Upper lobe of right lung (tissue), 1 donor: Measurements from ENCODE around the gene ENHO. TPM values are rescaled to one million over a fixed set of nuclear protein-coding genes. Genes with fewer than 3 reads are reported as not detected.
A peak's percentile ranks its signal among the peaks of the same experiment; 100 is the strongest.

Experiments
- ATAC-seq: fragments of 200-7000 bp; cut with Tn5 transposase; one replicate; pipeline ENCODE4 v1.9.1; 2020; ENCODE audit warnings: mild to moderate bottlenecking, moderate library complexity
- DNase-seq: peaks from one replicate; pipeline ENCODE4 v3.0.0-alpha.2; 2020
- H3K27ac ChIP-seq: fragments of 200-600 bp; one replicate; pipeline ENCODE4 v1.8.0; 2022
- H3K27me3 ChIP-seq: fragments of 200-600 bp; one replicate; pipeline ENCODE4 v1.8.0; 2022; ENCODE audit warnings: mild to moderate bottlenecking
- H3K36me3 ChIP-seq: fragments of 200-600 bp; one replicate; pipeline ENCODE4 v1.8.0; 2022
- H3K4me1 ChIP-seq: fragments of 200-600 bp; one replicate; pipeline ENCODE4 v1.8.0; 2022
- H3K4me3 ChIP-seq: fragments of 200-600 bp; one replicate; pipeline ENCODE4 v1.8.0; 2022; ENCODE audit warnings: mild to moderate bottlenecking
- H3K9me3 ChIP-seq: fragments of 200-600 bp; one replicate; pipeline ENCODE4 v1.8.0; 2022
- intact Hi-C: fragments of 100-400 bp; cut with DNase I; formaldehyde crosslinking; loops from one replicate; pipeline ENCODE4 v1.11.0; 2022
- total RNA-seq: library from RNA; stranded (reverse); fragmentation: NEBNext Ultra II Directional; extraction: Animal tissue kit (Norgen Biotek cat#: 25700); gene quantifications from one replicate; pipeline ENCODE4 v1.2.1, GENCODE V29; 2021
- TF ChIP-seq, protein P1 (sequence below): fragments of 200-600 bp; IDR thresholded peaks from one replicate; pipeline ENCODE4 v1.8.0; 2022; ENCODE audit warnings: antibody characterized with exemption
- donor health status: DM: no; HTN: yes; CAD: no; lungs with severe emphysema.

The ENHO gene
- total RNA-seq, 1 donor from 2014 or later, result 0.61 TPM

DNA sequence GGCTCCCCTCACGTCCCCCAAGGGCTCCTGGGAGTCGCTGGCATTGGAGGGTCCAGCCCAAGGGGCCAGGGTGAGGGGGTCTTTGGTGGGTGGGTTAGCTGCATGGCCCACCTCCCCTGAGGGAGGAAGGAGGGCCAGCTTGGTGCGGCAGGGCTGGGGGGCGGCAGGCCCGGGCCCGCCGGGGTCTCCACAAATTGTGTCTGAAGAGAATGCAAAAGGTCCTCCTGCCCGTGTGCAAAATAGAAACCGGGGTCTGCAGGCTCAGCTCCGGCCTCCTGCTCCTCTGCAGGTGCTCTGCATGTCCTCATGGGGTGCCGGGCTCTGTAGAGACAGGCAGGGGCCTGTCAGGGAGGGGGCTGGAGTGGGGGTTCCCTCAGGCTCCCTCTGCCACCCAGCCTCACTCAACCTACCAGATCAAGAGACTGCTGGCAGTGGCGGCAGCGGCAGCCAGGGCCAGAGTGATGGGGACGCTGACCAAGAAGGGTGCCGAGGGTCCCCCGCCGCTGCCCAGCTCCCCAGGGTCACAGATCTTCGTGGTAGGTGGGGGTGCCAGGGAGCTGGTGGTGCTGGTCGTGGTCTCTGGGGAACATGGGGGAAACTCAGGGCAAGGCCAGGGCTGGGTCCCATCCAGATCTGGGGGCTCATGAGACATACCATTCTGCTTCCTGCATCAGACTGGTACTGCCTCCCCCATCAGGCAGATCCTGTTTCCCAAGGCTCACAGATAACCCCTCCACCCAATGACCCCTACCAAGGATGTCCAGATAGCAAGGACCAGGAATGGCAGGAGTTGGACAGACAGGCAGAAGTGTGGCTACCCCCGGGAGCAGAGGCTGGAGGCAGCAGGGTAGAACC, 29.2 kb upstream of the ENHO start:
- intact Hi-C loops, result no loop called here
- DNase-seq, result peak; percentile 61

GRCh38 chr9:34550681-34551270, 28.0 kb upstream of the ENHO start:
- Histone ChIP-seq H3K4me1 (no peaks in the 10 kb centered on the region), H3K9me3 (no peaks in the 10 kb centered on the region), H3K27ac (no peak overlapping the region), H3K4me3 (no peak overlapping the region), H3K27me3 (no peaks in the 10 kb centered on the region), H3K36me3 (no peaks in the 10 kb centered on the region)
- ATAC-seq (no peak), DNase-seq (peak; percentile 40)
- intact Hi-C loops, result no loop called here
- TF ChIP-seq, protein P1, sequence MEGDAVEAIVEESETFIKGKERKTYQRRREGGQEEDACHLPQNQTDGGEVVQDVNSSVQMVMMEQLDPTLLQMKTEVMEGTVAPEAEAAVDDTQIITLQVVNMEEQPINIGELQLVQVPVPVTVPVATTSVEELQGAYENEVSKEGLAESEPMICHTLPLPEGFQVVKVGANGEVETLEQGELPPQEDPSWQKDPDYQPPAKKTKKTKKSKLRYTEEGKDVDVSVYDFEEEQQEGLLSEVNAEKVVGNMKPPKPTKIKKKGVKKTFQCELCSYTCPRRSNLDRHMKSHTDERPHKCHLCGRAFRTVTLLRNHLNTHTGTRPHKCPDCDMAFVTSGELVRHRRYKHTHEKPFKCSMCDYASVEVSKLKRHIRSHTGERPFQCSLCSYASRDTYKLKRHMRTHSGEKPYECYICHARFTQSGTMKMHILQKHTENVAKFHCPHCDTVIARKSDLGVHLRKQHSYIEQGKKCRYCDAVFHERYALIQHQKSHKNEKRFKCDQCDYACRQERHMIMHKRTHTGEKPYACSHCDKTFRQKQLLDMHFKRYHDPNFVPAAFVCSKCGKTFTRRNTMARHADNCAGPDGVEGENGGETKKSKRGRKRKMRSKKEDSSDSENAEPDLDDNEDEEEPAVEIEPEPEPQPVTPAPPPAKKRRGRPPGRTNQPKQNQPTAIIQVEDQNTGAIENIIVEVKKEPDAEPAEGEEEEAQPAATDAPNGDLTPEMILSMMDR, result no peak

More for the DNA sequence above, 29.2 kb upstream of the ENHO start:
- H3K36me3 ChIP-seq, result no peaks in the 10 kb centered on the region
- no peaks in the 10 kb centered on the region for H3K9me3 ChIP-seq
- no peak for ATAC-seq
- H3K27me3 ChIP-seq, result no peaks in the 10 kb centered on the region
- H3K4me3 ChIP-seq, result no peak overlapping the region
- no peak overlapping the region for H3K27ac ChIP-seq
- TF ChIP-seq, protein P1, result no peak
- no peaks in the 10 kb centered on the region for H3K4me1 ChIP-seq

DNA sequence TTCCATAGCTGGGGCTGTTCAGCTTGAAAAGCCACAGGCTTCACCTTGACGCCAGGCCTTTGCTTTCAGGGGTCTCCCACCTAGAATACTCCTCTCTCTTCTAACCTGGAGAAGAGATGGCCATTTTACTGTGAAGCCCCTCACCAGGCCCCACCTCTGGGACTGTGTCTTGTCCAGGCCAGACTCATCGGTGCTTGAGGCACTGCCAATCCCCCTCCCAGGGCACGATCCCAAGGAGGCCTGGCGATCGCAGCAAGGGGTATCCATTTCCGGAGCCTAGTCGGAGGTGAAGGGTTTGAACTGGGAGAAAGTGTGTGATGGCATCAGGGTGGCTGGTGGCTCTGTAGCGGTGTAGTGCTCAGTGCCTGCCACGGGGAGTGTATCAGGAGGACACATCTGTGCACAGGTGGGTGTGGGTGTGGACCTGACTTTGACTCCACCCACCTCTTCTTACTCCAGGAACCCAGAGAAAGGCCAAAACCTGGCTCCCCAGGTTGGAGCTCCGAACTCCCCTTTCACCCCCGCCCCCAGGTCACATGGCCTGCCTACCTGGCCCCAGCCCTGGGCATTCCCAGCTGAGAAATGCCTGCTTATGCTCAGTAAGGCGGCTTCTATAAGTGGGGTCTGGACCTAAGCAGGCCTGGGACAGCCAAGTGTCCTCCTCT, 27.4 kb upstream of the ENHO start:
- Histone ChIP-seq H3K4me1 (no peaks in the 10 kb centered on the region), H3K27ac (no peak overlapping the region), H3K9me3 (no peaks in the 10 kb centered on the region), H3K4me3 (no peak overlapping the region), H3K27me3 (no peaks in the 10 kb centered on the region), H3K36me3 (no peaks in the 10 kb centered on the region)
- no peak for ATAC-seq
- intact Hi-C loops, result no loop called here
- peak; percentile 46 for DNase-seq
- TF ChIP-seq, protein P1, result no peak

DNA sequence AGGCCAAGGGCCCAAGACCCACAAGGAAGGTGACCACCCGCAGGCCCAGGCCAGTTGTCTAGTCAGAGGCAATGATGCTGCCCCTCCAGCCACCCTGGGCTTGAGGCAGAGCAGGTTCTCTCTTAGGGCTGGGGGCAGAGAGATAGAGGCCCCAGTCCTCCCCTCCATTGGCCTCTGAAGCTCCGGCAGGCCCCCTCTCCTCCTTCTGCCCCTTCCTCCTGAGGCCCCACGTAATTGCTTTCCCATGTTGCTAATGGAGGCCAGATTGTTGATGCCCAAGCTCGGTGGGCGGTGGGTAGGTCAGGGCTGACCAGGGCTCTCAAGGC, 26.6 kb upstream of the ENHO start:
- intact Hi-C loops, result loop anchor here (10.0 kb wide), 1 partner anchor 55 kb away; no protein-coding TSS in a partner anchor
- TF ChIP-seq, protein P1, result no peak
- Histone ChIP-seq H3K9me3 (no peaks in the 10 kb centered on the region), H3K4me3 (no peak overlapping the region), H3K27ac (no peak overlapping the region), H3K27me3 (no peaks in the 10 kb centered on the region), H3K4me1 (no peaks in the 10 kb centered on the region), H3K36me3 (no peaks in the 10 kb centered on the region)
- DNase-seq, result no peak
- no peak for ATAC-seq

GRCh38 chr9:34547960-34548611, 25.3 kb upstream of the ENHO start:
- Histone ChIP-seq H3K4me3 (no peak overlapping the region), H3K36me3 (no peaks in the 10 kb centered on the region), H3K9me3 (no peaks in the 10 kb centered on the region), H3K27ac (no peak overlapping the region), H3K27me3 (no peaks in the 10 kb centered on the region), H3K4me1 (no peaks in the 10 kb centered on the region)
- DNase-seq, result peak; percentile 81
- ATAC-seq, result peak; percentile 78
- TF ChIP-seq, protein P1, result peak; percentile 88
- intact Hi-C loops, result loop anchor here (10.0 kb wide), 1 partner anchor 57 kb away; no protein-coding TSS in a partner anchor
